HS-27A (cell line): Measurements from ENCODE around the gene COL16A1.

Experiments
- DNase-seq: peaks from one replicate; pipeline ENCODE4 v3.0.0-alpha.2; 2012; ENCODE audit warnings: low read depth, missing footprints

The COL16A1 gene

DNA sequence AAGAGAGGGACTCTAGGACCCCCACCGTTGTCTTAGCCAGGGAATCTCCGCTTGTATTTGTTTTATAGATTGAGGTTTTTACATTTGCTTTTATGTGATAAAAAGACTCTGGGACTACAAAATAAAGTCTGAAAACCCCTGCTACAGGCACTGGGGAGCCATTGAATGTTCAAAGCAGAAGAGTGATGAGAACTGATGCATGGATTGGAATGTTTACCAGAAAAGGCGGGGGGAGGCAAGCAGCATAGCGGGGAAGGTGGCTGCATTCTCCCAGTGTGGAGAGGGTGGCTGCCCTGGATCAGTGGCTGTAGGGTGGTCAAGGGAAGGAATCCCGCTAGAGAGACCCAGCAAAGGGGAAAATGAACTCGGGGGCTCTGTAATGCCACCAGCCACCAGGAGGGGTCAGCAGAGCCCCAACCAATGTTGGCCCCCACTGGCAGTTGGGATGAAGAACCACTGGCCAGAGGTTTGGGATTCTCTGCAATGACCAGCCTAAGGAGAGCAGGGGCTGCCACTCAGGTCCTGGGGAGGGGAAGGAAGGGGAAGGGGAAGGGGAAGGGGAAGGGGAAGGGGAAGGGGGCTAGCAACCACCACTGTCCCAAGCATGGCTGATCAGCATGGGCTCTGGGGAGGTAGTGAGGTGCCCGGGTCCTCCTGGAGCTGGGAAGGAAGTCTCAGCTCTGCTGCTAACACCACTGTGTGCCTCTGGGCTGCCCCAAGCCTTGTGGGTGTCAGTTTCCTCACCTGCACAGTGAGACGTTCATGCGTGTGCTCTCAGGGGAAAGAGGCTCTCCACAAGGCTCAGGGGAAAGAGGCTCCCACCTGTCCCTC is 40.0 kb downstream of the COL16A1 start:
- no peak for DNase-seq

DNA sequence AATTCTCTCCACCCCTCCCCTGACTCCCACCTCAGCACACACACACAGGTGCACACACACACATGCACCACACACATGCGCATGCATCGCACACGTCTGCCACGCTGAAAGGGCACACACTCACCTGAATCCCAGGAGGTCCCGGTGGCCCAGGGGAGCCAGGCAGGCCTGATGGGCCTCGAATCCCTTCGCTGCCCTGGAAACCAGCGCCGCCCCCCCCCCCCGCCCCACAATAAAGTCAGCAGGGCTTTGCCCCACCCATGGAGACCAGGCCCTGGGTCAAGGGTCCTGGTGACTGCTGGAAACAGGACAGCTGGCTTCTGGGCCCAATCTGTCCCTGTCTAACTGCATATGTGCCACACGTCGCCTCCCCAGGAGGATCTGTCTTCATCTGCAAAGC is 41.4 kb downstream of the COL16A1 start:
- DNase-seq: no peak

DNA sequence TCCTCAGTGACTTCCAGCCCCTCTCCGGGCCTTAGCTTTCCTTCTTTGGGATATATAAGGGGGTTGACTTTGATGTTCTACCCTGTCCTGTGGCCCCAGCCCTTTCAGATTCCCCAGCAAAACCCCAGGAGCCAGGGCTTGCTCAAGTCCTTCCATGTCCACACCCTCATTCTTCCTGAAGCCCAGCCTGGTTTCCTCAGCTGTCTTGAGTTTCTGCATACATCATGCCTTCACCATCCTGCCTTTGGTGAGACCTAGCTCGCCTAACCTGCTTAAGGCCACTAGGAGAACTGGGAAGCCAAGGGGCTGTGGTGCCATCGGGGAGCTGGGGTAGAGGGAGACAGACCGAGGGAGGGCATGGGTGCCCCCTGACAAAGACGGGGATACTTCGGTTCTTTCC is 42.0 kb downstream of the COL16A1 start:
- DNase-seq: no peak

DNA sequence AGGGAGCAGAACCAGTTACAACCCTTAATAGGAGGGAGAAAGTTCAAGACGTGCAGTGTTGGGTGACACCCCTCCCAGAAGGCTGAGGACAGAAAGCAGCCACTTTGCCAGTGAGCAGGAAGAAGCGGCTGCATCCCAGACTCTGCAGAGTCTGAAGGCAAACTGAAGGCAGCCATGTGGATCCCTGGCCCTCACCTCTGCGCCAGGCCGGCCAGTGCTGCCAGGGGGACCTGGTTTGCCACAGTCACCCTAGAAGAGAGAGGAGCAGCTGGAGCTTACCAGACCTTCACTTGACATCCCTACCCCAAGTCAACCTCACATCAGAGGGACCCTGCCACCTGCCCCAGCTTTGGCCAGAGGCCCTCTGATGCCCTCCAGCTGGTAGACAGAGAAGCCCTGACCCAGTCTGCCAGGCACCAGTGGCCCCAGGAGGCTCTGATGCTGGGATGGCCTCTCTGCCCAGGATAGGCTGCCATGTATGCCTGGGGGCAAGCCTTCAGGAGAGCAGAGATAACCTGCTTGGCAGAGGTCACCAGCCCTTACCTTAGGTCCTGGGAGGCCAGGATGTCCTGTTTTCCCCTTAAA is 42.9 kb downstream of the COL16A1 start:
- no peak for DNase-seq

DNA sequence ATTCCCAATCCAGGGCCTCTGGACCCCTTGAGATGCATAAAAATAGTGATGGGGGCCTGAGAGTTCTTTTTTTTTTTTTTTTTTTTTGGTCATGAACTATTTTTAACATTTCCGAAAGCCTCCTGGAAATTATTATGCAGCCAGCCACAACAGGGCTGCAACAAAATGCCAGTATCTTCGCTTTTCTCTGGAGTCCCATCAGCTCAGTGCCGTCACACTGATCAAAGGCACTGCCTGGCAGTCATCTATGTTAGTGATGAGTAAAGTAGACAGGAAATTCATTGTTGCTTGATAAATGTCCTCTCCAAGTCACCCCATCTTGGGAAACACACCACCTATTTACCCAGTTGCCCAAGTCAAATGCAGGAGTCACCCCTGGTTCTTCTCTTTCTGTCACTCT is 43.9 kb downstream of the COL16A1 start:
- no peak for DNase-seq

DNA sequence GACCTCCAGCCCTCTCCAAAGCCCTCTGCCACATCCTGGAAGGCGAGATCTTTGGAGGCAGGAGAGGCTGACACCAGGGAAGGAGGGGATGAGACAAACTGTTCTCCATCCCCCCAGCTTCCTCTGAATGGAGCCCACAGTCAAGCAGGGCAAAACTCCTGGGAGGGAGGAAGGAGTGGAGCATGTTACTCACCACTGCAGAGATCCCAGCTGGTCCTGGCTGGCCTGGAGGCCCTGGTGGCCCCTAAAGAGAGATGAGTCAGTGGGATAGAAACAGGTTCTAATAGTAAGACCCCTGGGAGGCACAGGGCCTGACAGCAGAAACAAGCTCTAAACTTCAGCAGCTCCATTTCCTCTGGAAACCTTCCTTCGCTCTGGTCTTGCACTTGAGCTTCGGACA is 45.1 kb downstream of the COL16A1 start:
- no peak for DNase-seq

DNA sequence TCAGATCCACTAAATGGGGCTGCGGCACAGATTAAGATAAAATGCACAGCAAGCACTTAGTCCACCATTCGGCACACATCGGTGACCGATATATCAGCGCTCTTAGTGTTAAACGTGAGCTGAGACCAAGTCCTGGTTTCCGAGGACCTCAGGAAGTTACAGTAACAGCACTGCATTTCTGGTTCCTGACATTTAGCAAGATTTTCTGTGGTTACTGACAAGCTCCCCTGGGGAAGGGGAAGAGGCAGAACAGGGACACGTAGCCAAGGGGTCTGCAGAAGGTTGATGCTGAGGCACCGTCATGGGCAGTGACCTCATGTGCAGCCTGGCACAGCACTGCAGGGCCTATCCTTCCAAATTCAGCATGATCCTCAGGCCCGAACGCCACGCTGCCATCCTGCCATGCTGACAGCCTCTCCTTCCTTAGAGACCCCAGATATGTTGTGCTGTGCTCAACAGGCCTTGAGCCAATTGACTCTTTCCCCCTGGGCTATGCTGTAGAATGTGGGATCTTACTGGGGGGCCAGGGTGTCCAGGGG is 45.8 kb downstream of the COL16A1 start:
- DNase-seq: no peak

DNA sequence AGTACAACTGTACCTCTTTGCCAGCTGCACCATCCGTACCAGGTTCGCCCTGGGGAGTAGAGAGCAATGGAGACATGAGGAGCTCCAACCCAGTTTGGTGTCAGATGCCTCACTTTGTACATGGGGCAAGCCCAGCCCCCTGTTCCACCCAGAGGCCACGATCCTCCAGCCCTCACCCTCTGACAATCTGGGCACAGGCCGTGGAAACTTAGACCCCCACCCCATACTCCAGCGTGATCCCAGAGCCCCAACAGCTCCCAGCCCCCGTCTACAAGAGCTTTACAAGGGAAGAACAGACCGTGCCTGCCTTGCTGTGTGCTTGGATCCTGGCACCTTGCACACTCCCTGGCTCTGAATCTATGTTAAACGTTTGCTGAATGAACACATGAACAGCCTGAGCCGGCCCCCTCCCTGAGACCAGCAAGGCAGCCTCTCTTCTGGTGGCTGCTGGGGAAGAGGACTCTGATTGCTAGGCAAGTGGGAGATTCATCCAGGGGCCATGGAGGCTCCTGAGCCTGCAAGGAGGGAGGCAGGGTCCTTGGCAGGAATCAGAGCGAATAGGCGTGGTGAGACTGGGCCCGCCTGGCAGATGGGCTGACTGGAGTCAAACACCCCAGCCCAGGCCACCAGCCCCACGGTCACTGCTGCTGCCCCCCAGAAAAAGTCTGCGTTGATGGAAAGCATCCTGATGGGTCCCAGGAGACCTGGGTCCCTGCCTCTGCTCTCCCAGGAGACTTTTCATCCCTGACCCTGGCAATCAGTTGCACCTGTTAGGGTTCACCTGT is 46.6 kb downstream of the COL16A1 start:
- no peak for DNase-seq

DNA sequence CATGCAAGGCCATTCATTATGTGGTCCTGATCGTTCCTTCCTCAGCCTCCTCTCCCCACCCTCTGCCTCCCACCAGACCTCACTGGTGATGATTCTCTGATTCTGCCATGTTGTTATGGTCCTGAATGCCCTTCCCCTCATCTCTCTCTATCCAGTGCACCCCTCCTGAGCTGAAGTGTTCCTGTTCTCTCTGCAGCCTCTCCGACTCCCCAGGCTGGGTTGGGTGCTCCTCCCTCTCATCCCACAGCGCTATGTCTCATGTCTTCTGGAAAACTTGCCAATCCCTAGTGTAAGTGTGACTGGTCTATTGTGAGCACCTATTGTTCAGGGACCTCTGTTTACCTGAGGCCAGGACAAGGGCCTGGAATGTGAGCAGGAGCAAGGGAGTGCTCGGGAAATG is 48.1 kb downstream of the COL16A1 start:
- DNase-seq: no peak

DNA sequence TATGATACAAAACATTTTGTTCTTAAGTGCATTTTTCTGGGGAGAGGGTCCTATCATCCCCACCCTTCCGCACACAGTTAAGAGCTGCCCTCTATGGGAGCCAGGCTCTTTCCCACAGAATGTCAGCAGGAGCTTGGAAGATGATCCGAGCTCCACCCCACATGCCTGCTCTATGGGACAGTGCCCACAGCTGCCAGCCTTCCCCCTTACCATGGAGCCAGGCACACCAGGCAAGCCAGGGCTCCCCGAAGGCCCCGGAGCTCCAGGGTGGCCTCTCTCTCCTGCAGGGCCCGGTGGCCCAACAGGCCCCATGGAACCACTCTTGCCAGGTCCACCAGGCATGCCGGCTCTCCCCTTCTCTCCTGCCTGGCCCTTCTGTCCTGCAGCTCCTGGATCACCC is 48.7 kb downstream of the COL16A1 start:
- no peak for DNase-seq

DNA sequence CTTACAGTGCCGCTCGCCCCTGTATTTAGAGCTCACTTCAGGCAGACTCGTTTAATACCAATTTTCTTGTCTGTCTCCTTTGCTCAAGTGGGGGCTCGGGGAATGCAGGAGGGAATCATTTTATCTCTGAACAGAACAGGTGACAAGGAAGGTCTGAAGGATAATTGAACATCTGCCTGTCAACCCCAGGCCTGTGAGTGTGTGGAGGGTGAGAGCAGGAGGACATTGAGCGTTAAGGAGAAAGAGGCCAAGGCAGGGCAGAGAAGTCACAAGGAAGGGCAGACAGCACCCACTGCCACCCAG is 49.4 kb downstream of the COL16A1 start:
- DNase-seq: no peak

DNA sequence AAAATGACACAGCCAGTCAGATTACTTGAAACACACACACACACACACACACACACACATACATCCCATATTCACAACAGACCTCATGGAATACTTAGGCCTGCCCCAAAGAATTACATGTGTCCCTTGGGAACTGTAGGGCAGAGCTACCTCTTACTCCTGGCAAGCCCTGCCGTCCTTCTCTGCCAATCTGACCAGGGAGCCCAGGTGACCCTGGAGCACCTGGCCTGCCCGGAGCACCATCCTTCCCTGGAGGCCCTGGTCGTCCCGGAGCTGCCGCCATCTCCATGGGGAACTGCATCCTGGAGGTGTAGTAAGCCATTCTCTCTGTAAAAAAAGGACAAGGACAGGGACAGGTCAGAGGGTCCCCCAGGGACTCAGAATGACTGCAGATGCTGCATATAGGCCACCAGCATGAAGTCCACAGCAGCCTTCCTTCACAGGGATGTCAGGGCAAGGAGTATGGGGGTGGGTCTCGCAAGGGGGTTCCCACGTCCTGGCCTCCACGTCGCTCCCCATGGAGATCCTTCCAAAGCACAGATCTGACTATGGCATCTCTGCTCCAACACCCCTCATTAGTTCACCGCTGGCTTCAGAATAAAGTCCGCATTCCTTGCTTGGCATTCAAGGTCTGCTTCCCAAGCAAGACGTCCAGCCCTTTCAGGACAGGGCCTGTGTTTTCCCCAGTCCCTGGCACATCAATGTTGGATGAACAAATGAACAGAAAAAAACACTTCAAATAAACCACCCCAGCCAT is 49.9 kb downstream of the COL16A1 start:
- no peak for DNase-seq

DNA sequence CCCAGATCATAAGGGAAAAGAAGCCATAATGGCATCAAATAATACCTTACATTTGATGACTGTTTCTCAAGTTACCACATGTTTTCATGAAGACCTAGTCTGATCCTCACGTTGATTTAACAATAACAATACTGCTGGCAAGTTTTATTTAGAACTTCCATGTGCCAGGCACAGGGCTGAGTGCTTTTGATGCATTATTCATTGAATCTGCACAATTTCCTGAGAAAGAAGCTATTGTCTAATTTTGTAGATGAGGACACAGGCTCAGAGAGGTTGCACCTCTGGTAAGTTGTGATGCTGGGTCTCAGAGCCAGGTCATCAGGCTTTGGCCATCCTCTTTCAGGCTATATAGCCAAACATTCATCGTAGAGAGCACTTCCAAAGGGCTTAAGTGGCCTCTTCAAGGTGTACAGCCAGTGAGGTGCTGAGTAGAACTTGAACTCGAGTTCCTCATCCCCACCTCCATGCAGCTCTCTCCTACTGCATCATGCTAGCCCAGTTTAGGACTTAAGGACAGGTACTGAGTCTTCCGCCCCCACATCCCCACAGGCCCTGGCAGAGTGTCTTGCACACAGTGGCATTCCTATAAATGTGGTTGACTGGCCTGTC is 50.8 kb downstream of the COL16A1 start:
- DNase-seq: no peak

DNA sequence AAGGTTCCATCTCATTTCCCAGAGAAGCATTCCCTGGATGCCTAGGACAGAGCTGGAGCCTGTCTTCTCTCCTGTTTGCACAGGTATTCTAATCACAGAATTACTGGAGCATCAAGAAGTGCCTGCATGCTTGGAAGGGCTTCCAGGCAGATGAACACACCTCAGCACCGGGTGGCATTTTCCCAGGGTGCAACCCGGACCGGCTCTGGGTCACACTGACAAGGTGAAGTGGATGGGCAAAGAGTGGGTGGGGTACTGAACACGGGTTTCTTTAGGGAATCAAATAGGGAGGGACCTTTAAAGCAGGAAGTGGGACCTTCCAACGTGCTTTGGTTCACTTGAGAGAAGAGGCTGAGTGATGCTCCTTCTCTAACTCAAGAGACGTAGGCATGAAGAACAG is 52.1 kb downstream of the COL16A1 start:
- no peak for DNase-seq

DNA sequence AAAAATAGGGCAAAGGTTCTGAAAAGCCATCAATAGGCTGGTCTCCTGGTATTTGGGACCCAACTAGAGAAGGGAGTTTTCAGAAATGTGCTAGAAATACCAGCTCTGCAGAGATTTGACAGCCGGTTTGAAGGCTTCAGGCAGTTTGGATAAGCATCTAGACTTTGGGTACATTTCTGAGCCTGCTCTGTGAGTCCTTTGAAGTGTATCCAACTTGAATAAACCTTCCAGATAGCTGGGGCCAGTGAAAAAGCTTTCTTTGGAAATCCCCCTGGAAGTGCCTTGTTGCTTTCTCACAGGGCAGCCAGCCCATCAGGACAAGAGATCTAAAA is 52.8 kb downstream of the COL16A1 start:
- DNase-seq: no peak

DNA sequence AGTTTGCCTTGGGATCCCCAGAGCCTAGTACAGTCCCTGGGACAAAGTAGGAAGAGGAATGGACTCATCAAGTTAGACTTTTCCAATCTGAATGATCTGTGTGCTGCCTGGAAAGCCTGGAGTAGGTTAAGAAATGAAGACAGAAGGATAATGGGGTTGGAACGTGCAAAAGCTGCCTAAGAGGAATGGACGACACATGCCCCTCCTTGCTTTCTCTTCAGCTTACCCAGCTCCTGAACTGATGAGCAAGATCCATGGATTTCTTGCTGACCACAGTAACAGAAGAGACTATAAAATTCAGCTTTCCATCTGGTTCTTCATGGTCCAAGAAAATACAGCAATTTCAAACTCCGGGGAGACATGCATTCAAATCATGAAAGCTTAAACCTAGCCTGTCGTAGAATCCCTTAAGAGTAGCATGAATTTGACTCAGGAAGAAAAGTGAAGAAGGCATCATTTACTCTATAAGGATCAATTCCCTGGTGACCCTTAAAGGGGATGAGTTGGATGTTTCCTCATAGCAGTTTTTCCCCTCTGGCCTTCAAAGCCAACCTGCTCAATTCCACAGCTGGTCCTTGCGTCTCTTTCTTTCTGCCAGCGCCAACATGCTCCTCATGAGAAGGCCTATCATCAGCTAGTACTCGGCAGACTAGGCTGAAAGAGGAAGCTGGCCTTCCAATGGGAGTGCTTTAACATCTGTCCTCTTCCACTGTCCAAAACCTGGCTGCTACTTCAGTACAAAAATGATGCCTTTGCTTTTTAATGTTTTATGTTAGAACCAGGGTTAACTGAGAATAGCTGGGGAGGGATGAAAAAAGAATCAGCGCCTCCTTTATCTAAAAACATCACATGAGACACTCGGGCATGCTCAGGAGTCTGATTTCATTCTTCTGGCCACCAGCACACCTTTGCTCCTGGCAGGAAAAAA is 53.4 kb downstream of the COL16A1 start:
- no peak for DNase-seq

DNA sequence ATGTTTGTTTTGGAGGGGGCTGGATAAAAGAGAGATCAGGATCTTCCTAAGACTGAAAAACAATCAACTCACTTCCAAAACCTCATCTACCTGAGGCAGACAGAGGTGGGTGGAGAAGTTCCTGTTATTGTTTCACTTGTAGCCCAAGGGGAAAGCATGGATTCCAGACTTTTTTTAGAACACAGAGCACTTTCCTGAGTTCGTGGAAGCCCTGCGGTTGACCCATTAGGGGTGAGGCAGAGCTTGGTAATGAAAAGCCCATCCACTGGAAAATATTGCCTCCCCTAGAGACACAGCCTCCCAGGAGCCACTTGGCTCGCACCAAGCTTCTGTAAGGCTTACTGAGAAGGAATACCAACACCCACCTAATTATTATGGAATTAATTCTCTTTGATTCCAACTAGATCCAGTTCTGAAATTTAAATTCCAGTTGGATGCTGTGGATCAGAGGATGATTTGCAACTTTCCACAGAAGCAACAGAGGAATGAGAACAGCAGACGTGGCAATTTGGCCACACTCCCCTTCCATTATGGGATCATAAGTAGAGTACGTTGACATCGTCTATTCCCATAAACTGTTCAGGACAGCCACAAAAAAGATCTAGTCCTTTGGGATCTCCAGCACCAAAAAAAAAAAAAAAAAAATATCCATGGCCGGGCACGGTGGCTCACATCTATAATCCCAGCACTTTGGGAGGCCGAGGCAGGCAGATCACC is 55.0 kb downstream of the COL16A1 start:
- DNase-seq: no peak

DNA sequence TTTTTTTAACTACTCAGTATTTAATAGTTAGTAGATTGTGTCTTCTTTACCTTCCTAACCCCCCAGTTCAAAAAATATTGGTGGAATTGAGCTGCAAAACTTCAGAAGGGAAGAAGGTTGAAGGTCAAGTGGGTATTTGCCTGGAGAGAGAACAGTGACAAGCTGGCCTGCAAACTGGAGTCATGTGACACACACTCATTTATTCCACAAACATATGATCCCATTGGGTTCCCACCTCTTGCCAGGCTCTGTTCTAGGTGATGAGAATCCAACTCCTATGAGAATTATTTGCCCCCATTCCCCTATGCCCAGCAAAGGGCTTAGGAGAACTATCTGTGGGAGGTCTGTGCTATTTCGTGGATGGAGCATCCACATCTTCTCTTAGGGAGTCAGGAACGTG is 55.6 kb downstream of the COL16A1 start:
- no peak for DNase-seq

DNA sequence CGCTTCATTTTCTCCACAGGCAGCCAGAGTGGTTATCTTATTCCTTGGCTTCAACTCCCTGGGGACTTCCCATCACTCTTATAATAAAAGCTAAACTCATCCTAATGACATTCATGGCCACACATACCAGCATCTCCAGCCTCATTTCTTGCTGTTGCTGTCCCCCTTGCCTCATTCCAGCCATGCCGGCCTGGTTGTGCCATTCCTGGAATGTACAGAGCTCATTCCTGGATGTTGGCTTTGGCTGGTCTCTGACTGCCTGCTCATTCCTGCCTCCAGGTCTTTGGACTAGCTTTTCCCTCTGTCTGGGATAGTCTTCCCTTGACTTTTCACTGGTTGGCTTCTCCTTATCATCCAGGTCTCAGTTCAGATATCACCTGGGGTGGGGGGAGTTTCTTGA is 56.7 kb downstream of the COL16A1 start:
- DNase-seq: no peak

DNA sequence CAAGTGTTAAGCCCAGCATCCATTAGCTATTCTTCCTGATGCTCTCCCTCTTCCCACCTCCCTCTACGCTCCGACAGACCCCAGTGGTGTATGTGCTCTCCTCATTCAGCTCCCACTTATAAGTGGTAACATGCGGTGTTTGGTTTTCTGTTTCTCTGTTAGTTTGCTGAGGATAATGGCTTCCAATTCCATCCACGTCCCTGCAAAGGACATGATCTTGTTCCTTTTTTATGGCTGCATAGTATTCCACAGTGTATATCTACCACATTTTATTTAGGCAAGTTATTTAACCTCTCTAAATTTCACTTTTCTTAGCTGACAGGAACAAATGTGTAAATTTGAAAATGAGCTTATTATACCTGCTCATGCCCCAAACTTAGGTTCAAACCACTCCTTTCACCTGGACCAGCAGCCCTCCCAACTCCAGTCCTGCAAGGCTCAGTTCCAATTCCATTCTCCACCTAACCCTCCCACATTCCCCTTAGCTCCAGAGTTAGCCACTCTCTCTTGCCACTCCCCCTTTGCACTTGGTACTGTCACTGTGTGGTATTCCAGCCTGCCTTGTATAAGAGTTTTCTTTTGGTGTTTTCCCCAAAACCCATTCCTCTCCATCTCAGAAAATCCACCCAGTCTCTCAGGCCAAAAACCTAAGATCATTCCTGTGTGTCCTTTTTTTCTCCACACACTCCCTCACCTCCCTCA is 57.4 kb downstream of the COL16A1 start:
- DNase-seq: no peak
